GM12878 (cell line): Measurements from ENCODE around the gene ST8SIA1. TPM values are rescaled to one million over a fixed set of nuclear protein-coding genes. Genes with fewer than 3 reads are reported as not detected.

ENCODE experiments used
- ATAC-seq: fragments of 200-7000 bp; cut with Tn5 transposase; 3 replicates; pipeline ENCODE4 v1.9.1; 2020; ENCODE audit warnings: mild to moderate bottlenecking, moderate library complexity
- BruUV-seq: library from RNA; stranded (reverse); fragments of 400-500 nt; replicated peaks from 2 replicates; lab custom pipeline; 2021; lab: Mats Ljungman, UMichigan
- CTCF ChIA-PET: fragments of 300-600 bp; sonication (Branson Sonifier 250); formaldehyde crosslinking; extraction: SDS; loops from one replicate; lab custom pipeline; 2021; ENCODE audit warnings: inconsistent platforms; lab: Yijun Ruan, JAX
- POLR2A ChIA-PET: fragments of 350-600 bp; formaldehyde crosslinking; extraction: SDS; loops from one replicate; lab custom pipeline; 2021; ENCODE audit warnings: inconsistent platforms; lab: Charles Lee
- RAD21 ChIA-PET: fragments of 300-600 bp; sonication (Branson Sonifier 250); formaldehyde crosslinking; loops from one replicate; lab custom pipeline; 2023; ENCODE audit warnings: antibody characterized with exemption; ENCODE audit not compliant: unreplicated experiment; lab: Charles Lee
- SMC1A ChIA-PET: fragments of 300-600 bp; sonication (Branson Sonifier 250); formaldehyde crosslinking; loops from one replicate; lab custom pipeline; 2023; ENCODE audit not compliant: unreplicated experiment, uncharacterized antibody; lab: Charles Lee
- DNase-seq: peaks from one replicate; pipeline ENCODE4 v3.0.0-alpha.2; 2011; ENCODE audit warnings: low read depth, low spot score
- FAIRE-seq: peaks from 3 replicates; lab custom pipeline; 2011; peaks lifted over from hg19 to GRCh38; lab: Jason Lieb, UNC
- H2AFZ ChIP-seq: 2 replicates; pipeline ENCODE4 v1.6.0; 2011; ENCODE audit warnings: low read depth, low read length, control low read depth; ENCODE audit not compliant: control insufficient read depth
- H3K27ac ChIP-seq: 2 replicates; pipeline ENCODE4 v1.5.1; 2011; ENCODE audit warnings: control low read depth; ENCODE audit not compliant: control insufficient read depth, insufficient read depth
- H3K27me3 ChIP-seq, 2 experiments: replicated peaks in 1 of 2; 2 replicates each; pipeline versions ENCODE4 v1.6.0 to v1.6.1; 2011; ENCODE audit warnings: low read length in 1 of 2; ENCODE audit not compliant: control insufficient read depth in 2 of 2, insufficient read depth in 2 of 2
- H3K36me3 ChIP-seq, 2 experiments: 2 replicates each; pipeline ENCODE4 v1.5.1; 2011; ENCODE audit warnings: low read length in 1 of 2; ENCODE audit not compliant: control insufficient read depth in 2 of 2, insufficient read depth in 2 of 2
- H3K4me1 ChIP-seq: 2 replicates; pipeline ENCODE4 v1.6.1; 2011; ENCODE audit warnings: mild to moderate bottlenecking, low read length, moderate library complexity, mixed read lengths; ENCODE audit not compliant: control insufficient read depth, insufficient read depth
- H3K4me2 ChIP-seq: 2 replicates; pipeline ENCODE4 v1.6.0; 2011; ENCODE audit warnings: control low read depth; ENCODE audit not compliant: control insufficient read depth, insufficient read depth
- H3K4me3 ChIP-seq: fragments of 200-600 bp; sonication (generic); 2 replicates; pipeline ENCODE4 v1.5.1; 2016
- H3K79me2 ChIP-seq: 2 replicates; pipeline ENCODE4 v1.6.0; 2011; ENCODE audit warnings: low read length; ENCODE audit not compliant: control insufficient read depth, insufficient read depth
- H3K9ac ChIP-seq: 2 replicates; pipeline ENCODE4 v1.8.0; 2011; ENCODE audit warnings: low read length, control low read depth, mixed read lengths; ENCODE audit not compliant: control insufficient read depth, insufficient read depth
- H3K9me3 ChIP-seq: replicated peaks from 3 replicates; pipeline ENCODE4 v1.5.1; 2011; ENCODE audit warnings: mild to moderate bottlenecking, low read length; ENCODE audit not compliant: control insufficient read depth, insufficient read depth
- H4K20me1 ChIP-seq: 2 replicates; pipeline ENCODE4 v1.6.0; 2011; ENCODE audit not compliant: control insufficient read depth, insufficient read depth
- BHLHE40 ChIP-seq, 2 experiments: fragments of 450-650 bp in 1 of 2; IDR thresholded peaks; 2 replicates each; pipeline ENCODE4 v1.6.1; 2011 to 2017; ENCODE audit warnings: low read depth in 2 of 2, borderline replicate concordance in 1 of 2, improper control_type of control experiment in 1 of 2, low read length in 1 of 2, mild to moderate bottlenecking in 1 of 2
- CHD2 ChIP-seq: IDR thresholded peaks from 2 replicates; pipeline ENCODE4 v1.6.1; 2011; ENCODE audit warnings: low read depth, low read length, improper control_type of control experiment, borderline replicate concordance
- IRF4 ChIP-seq: IDR thresholded peaks from 2 replicates; pipeline ENCODE4 v1.6.1; 2011; ENCODE audit warnings: low read depth, low read length
- KDM1A ChIP-seq: fragments of 200-600 bp; sonication (generic); IDR thresholded peaks from 2 replicates; pipeline ENCODE4 v1.6.1; 2016; ENCODE audit warnings: borderline replicate concordance
- PBX3 ChIP-seq: IDR thresholded peaks from 2 replicates; pipeline ENCODE4 v1.6.1; 2011; ENCODE audit warnings: mild to moderate bottlenecking, low read depth, low read length, moderate library complexity; ENCODE audit not compliant: insufficient replicate concordance
- POLR2A ChIP-seq: IDR thresholded peaks from 2 replicates; pipeline ENCODE4 v1.6.1; 2011; ENCODE audit warnings: low read depth, mild to moderate bottlenecking, low read length
- STAT1 ChIP-seq: fragments of 450-650 bp; conservative IDR thresholded peaks from 2 replicates; pipeline ENCODE4 v1.6.1; 2014; ENCODE audit warnings: antibody characterized with exemption, mild to moderate bottlenecking
- STAT3 ChIP-seq: IDR thresholded peaks from 2 replicates; pipeline ENCODE4 v1.6.1; 2011; ENCODE audit warnings: low read depth, low read length, improper control_type of control experiment
- SUPT20H ChIP-seq: IDR thresholded peaks from 2 replicates; pipeline ENCODE4 v1.6.1; 2011; ENCODE audit warnings: low read depth, mild to moderate bottlenecking, low read length, moderate library complexity, borderline replicate concordance; ENCODE audit not compliant: control insufficient read depth
- USF2 ChIP-seq: IDR thresholded peaks from 2 replicates; pipeline ENCODE4 v1.6.1; 2011; ENCODE audit warnings: low read depth, low read length, improper control_type of control experiment, borderline replicate concordance
- WRNIP1 ChIP-seq: IDR thresholded peaks from 2 replicates; pipeline ENCODE4 v1.6.1; 2011; ENCODE audit warnings: low read depth, low read length, improper control_type of control experiment, borderline replicate concordance
- ZNF274 ChIP-seq: IDR thresholded peaks from one replicate; pipeline ENCODE4 v1.8.0; 2011; ENCODE audit not compliant: insufficient read length, insufficient read depth
- WGBS: methylation state at CpG from one replicate; pipeline ENCODE4 v1.1.6; 2016; ENCODE audit warnings: low lambda C conversion rate; ENCODE audit not compliant: insufficient replicate concordance, insufficient coverage; ENCODE audit errors: missing lambda C conversion rate; 5-methylcytosine and 5-hydroxymethylcytosine counted together
- in situ Hi-C: fragments of 300-500 bp; cut with MboI; formaldehyde crosslinking; loops from 9 replicates; pipeline ENCODE4 v1.14.3; 2018; ENCODE audit warnings: mixed read lengths
- intact Hi-C: fragments of 100-400 bp; cut with micrococcal nuclease; formaldehyde crosslinking; loops from one replicate; pipeline ENCODE4 v1.14.2; 2022; ENCODE audit not compliant: unreplicated experiment
- polyA plus RNA-seq, 11 experiments: library from polyadenylated mRNA; depleted of rRNA in 4 of 11; unstranded in 6 of 11; stranded (reverse) in 5 of 11; fragments of >200 nt; fragmentation: Nextera tagmentation in 4 of 11; fragmentation: Illumina TruSeq in 1 of 11; extraction: Ambion mirVana in 4 of 11; extraction: Trizol in 1 of 11; gene quantifications; 1 replicate in 1 of 11; 2 replicates in 10 of 11; pipeline versions ENCODE4 v1.2.1 to v1.2.3, GENCODE V29; 2011 to 2016; ENCODE audit warnings: inconsistent platforms in 2 of 11, missing spikeins in 2 of 11, low read depth in 1 of 11
- total RNA-seq, 4 experiments: library from RNA; depleted of rRNA in 3 of 4; stranded (reverse); fragments of >200 nt in 3 of 4; fragmentation: Illumina TruSeq in 1 of 4; extraction: Trizol in 1 of 4; gene quantifications; 2 replicates each; pipeline versions ENCODE4 v1.2.1 to v1.2.3, GENCODE V29; 2013 to 2021
- TF ChIP-seq, protein P1 (sequence below): IDR thresholded peaks from 2 replicates; pipeline ENCODE4 v1.6.1; 2012; ENCODE audit warnings: low read depth, low read length, improper control_type of control experiment
- TF ChIP-seq, protein P2 (sequence below): fragments of 450-650 bp; IDR thresholded peaks from 2 replicates; pipeline ENCODE4 v1.6.1; 2017; ENCODE audit warnings: borderline replicate concordance

Gene ST8SIA1
- total and polyA plus RNA-seq, 10 of the 15 experiments (the other 5 are each of a cell fraction or from before 2014, with no cell fraction given), result 0.23 to 0.35 (median 0.23) TPM; not detected in 7

DNA sequence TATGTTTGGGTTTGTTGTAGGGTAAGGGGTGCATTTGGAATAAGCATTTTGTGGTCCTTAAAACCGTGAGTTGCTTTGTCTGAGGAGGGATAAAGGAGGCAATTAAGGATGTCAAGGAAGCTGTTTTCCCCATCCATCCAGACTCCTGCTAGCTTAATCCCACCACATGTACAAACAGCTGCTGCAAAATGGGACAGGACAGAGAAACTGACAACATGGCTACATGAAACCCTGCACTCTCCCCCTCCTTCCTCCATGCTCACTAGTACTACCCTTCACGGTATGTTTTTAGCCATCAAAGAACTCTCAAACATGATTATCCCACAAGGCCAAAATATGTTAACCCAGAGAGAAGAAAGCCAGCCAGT is 20.6 kb downstream of the ST8SIA1 start:
- ATAC-seq, result no peak
- RAD21 ChIA-PET, result no interaction called here

GRCh38 chr12:22313286-22313962 is 21.1 kb downstream of the ST8SIA1 start:
- FAIRE-seq (no peak), DNase-seq (no peak), ATAC-seq (no peak)
- Histone ChIP-seq H3K9me3 (no peaks in the 10 kb centered on the region), H3K9ac (no peak overlapping the region), H3K36me3 (no peaks in the 10 kb centered on the region), H3K79me2 (no peaks in the 10 kb centered on the region), H3K4me3 (no peak overlapping the region), H3K4me2 (no peak overlapping the region), H3K27me3 (no peaks in the 10 kb centered on the region), H4K20me1 (no peaks in the 10 kb centered on the region), H2AFZ (no peak overlapping the region), H3K4me1 (no peaks in the 10 kb centered on the region), H3K27ac (no peak overlapping the region)
- CTCF ChIA-PET, result no interaction called here
- POLR2A ChIA-PET, result no interaction called here
- 48% methylated on average over 4 of the region's 4 CpGs for whole genome bisulfite sequencing
- SMC1A ChIA-PET, result no interaction called here
- RAD21 ChIA-PET, result no interaction called here
- BruUV-seq, result no TSS peak
- intact Hi-C loops (no loop called here), in situ Hi-C loops (no loop called here)
- no peak for TF ChIP-seq PBX3
- TF ChIP-seq USF2, result no peak
- TF ChIP-seq BHLHE40 (IDR thresholded peaks at IDR 0.05; ENCODE audit: borderline replicate concordance in 1 of 2, low read depth in 2 of 2, low read length in 1 of 2), result no peak
- TF ChIP-seq, protein P1, sequence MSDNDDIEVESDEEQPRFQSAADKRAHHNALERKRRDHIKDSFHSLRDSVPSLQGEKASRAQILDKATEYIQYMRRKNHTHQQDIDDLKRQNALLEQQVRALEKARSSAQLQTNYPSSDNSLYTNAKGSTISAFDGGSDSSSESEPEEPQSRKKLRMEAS, result no peak
- TF ChIP-seq, protein P2, sequence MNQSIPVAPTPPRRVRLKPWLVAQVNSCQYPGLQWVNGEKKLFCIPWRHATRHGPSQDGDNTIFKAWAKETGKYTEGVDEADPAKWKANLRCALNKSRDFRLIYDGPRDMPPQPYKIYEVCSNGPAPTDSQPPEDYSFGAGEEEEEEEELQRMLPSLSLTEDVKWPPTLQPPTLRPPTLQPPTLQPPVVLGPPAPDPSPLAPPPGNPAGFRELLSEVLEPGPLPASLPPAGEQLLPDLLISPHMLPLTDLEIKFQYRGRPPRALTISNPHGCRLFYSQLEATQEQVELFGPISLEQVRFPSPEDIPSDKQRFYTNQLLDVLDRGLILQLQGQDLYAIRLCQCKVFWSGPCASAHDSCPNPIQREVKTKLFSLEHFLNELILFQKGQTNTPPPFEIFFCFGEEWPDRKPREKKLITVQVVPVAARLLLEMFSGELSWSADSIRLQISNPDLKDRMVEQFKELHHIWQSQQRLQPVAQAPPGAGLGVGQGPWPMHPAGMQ, result no peak
- TF ChIP-seq IRF4, result no peak

More for the DNA sequence above, 20.6 kb downstream of the ST8SIA1 start:
- Histone ChIP-seq H3K36me3 (no peaks in the 10 kb centered on the region), H2AFZ (no peak overlapping the region), H3K9me3 (no peaks in the 10 kb centered on the region)
- BruUV-seq, result no TSS peak
- 4% methylated on average over 2 of the region's 2 CpGs for WGBS
- TF ChIP-seq, protein P2, result no peak
- TF ChIP-seq ZNF274 (no peak), CHD2 (no peak), SUPT20H (no peak), STAT3 (no peak), POLR2A (no peak), KDM1A (no peak), WRNIP1 (no peak), STAT1 (no peak)
- TF ChIP-seq, all 136 proteins: peak for 0
- Histone ChIP-seq H3K4me2 (no peak overlapping the region), H3K4me1 (no peaks in the 10 kb centered on the region), H3K27me3 (no peaks in the 10 kb centered on the region), H3K79me2 (no peaks in the 10 kb centered on the region), H4K20me1 (no peaks in the 10 kb centered on the region), H3K4me3 (no peak overlapping the region), H3K27ac (no peak overlapping the region), H3K9ac (no peak overlapping the region)
- DNase-seq, result no peak
- SMC1A ChIA-PET, result no interaction called here
- CTCF ChIA-PET, result no interaction called here
- in situ Hi-C loops (no loop called here), intact Hi-C loops (no loop called here)
- POLR2A ChIA-PET, result no interaction called here
- no peak for FAIRE-seq
